Measurements from ENCODE around the gene RXFP1.

DNA sequence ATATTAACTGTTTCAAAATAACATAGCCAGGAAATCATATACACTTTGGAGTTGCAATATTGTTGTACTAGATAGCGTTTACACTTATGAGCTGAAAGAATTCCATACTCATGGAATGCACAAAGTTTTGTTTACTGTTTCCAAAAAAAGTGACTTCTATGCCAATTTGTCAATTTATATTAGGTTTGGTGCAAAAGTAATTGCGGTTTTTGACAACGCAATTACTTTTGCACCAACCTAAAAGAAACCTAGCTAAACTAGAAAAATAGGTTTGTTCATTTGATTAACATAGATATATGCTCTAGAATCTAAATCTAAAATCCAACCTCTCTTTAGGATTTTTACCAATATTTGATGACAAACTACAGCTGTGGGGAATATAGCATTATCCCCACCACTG, 15.2 kb downstream of the RXFP1 start:
- TF ChIP-seq, protein P1, sequence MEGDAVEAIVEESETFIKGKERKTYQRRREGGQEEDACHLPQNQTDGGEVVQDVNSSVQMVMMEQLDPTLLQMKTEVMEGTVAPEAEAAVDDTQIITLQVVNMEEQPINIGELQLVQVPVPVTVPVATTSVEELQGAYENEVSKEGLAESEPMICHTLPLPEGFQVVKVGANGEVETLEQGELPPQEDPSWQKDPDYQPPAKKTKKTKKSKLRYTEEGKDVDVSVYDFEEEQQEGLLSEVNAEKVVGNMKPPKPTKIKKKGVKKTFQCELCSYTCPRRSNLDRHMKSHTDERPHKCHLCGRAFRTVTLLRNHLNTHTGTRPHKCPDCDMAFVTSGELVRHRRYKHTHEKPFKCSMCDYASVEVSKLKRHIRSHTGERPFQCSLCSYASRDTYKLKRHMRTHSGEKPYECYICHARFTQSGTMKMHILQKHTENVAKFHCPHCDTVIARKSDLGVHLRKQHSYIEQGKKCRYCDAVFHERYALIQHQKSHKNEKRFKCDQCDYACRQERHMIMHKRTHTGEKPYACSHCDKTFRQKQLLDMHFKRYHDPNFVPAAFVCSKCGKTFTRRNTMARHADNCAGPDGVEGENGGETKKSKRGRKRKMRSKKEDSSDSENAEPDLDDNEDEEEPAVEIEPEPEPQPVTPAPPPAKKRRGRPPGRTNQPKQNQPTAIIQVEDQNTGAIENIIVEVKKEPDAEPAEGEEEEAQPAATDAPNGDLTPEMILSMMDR (IDR thresholded peaks at IDR 0.05) = no peak
- TF ChIP-seq POLR2A (IDR thresholded peaks at IDR 0.05) (no peak), POLR2AphosphoS5 (IDR thresholded peaks at IDR 0.05) (no peak), EP300 (IDR thresholded peaks at IDR 0.05) (no peak)

Measured in suprapubic skin (tissue), 4 donors.